ENCODE data around the gene SS18L1. TPM values are rescaled to one million over a fixed set of nuclear protein-coding genes. Genes with fewer than 3 reads are reported as not detected.

SS18L1 gene
- total RNA-seq, 6 experiments from 2014 or later, result 14.1 to 26.5 (median 23.7) TPM

GRCh38 chr20:62155428-62156253, 12.1 kb downstream of the SS18L1 start:
- 51% methylated on average over 16 of the region's 29 CpGs for WGBS (ENCODE audit: insufficient coverage, low coverage, low lambda C conversion rate, missing lambda C conversion rate)
- ATAC-seq (peak; percentile 25 to 77 (median 68)), DNase-seq (peak in 2 of 3 donors; percentile 83 to 84)
- TF ChIP-seq POLR2A (IDR thresholded peaks at IDR 0.05), result no peak
- TF ChIP-seq, protein P1, sequence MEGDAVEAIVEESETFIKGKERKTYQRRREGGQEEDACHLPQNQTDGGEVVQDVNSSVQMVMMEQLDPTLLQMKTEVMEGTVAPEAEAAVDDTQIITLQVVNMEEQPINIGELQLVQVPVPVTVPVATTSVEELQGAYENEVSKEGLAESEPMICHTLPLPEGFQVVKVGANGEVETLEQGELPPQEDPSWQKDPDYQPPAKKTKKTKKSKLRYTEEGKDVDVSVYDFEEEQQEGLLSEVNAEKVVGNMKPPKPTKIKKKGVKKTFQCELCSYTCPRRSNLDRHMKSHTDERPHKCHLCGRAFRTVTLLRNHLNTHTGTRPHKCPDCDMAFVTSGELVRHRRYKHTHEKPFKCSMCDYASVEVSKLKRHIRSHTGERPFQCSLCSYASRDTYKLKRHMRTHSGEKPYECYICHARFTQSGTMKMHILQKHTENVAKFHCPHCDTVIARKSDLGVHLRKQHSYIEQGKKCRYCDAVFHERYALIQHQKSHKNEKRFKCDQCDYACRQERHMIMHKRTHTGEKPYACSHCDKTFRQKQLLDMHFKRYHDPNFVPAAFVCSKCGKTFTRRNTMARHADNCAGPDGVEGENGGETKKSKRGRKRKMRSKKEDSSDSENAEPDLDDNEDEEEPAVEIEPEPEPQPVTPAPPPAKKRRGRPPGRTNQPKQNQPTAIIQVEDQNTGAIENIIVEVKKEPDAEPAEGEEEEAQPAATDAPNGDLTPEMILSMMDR (IDR thresholded peaks at IDR 0.05), result no peak
- Histone ChIP-seq H3K9me3 (no peaks in the 10 kb centered on the region), H3K27ac (peak overlapping the region in 2 of 3 donors; percentile 67 to 89), H3K27me3 (no peaks in the 10 kb centered on the region), H3K36me3 (peaks cover 0 to 9% (median 0%) of the 10 kb centered on the region in 4 donors), H3K4me3 (peak overlapping the region in 1 of 3 donors; percentile 7), H3K4me1 (peaks cover 0 to 30% (median 11%) of the 10 kb centered on the region in 4 donors)
- intact Hi-C loops (cut with DNase I), result no loop called here

- intact Hi-C loops (cut with DNase I), result no loop called here
- TF ChIP-seq POLR2A (IDR thresholded peaks at IDR 0.05), result no peak
- TF ChIP-seq, protein P1 (IDR thresholded peaks at IDR 0.05), result no peak
- no CpG with 5 or more reads among the region's 3 CpGs for WGBS (ENCODE audit: insufficient coverage, low coverage, low lambda C conversion rate, missing lambda C conversion rate)
- DNase-seq (no peak), ATAC-seq (peak in 3 of 4 donors; percentile 4 to 17 (median 6))
- Histone ChIP-seq H3K4me1 (peaks cover 0 to 25% (median 11%) of the 10 kb centered on the region in 4 donors), H3K27me3 (no peaks in the 10 kb centered on the region), H3K9me3 (no peaks in the 10 kb centered on the region), H3K4me3 (no peak overlapping the region), H3K27ac (peak overlapping the region in 2 of 3 donors; percentile 67 to 89), H3K36me3 (peaks cover 0 to 10% (median 1%) of the 10 kb centered on the region in 4 donors)
Observed at GRCh38 chr20:62156254-62156556, 12.6 kb downstream of the SS18L1 start.

- peaks cover 0 to 15% (median 3%) of the 10 kb centered on the region in 4 donors for H3K36me3 ChIP-seq
- TF ChIP-seq POLR2A (IDR thresholded peaks at IDR 0.05), result no peak
- TF ChIP-seq, protein P1 (IDR thresholded peaks at IDR 0.05), result peak; percentile 66 to 78 (median 72)
- WGBS (ENCODE audit: insufficient coverage, low coverage, low lambda C conversion rate, missing lambda C conversion rate), result 19% methylated on average over 4 of the region's 24 CpGs
- intact Hi-C loops (cut with DNase I), result no loop called here
- DNase-seq (peak; percentile 73 to 85 (median 81)), ATAC-seq (peak; percentile 71 to 85 (median 79))
- H3K4me3 ChIP-seq, result peak overlapping the region in 1 of 3 donors; percentile 35
- H3K27me3 ChIP-seq, result no peaks in the 10 kb centered on the region
- peak overlapping the region in 2 of 3 donors; percentile 67 to 89 for H3K27ac ChIP-seq
- peaks cover 0 to 24% (median 11%) of the 10 kb centered on the region in 4 donors for H3K4me1 ChIP-seq
- H3K9me3 ChIP-seq, result no peaks in the 10 kb centered on the region
Observed at GRCh38 chr20:62156592-62157386, 13.2 kb downstream of the SS18L1 start.

GRCh38 chr20:62157387-62158087, 14.0 kb downstream of the SS18L1 start:
- intact Hi-C loops (cut with DNase I), result no loop called here
- peak overlapping the region in 1 of 3 donors; percentile 89 for H3K27ac ChIP-seq
- peaks cover 0 to 24% (median 11%) of the 10 kb centered on the region in 4 donors for H3K4me1 ChIP-seq
- H3K9me3 ChIP-seq, result no peaks in the 10 kb centered on the region
- H3K27me3 ChIP-seq, result no peaks in the 10 kb centered on the region
- H3K4me3 ChIP-seq, result no peak overlapping the region
- TF ChIP-seq, protein P1 (IDR thresholded peaks at IDR 0.05), result no peak
- TF ChIP-seq POLR2A (IDR thresholded peaks at IDR 0.05), result no peak
- DNase-seq (peak in 1 of 3 donors; percentile 44), ATAC-seq (peak in 1 of 4 donors; percentile 1)
- WGBS (ENCODE audit: insufficient coverage, low coverage, low lambda C conversion rate, missing lambda C conversion rate), result 100% methylated on average over 4 of the region's 25 CpGs
- peaks cover 0 to 22% (median 7%) of the 10 kb centered on the region in 4 donors for H3K36me3 ChIP-seq

All from right lobe of liver (tissue), 6 donors.